SK-N-SH treated with all-trans-retinoic acid at 6 μM for 48 hours (cell line): ENCODE measurements around the gene RALGAPB.

Experiments
- ISL1 ChIP-seq: fragments of 250-450 bp; sonication (Bioruptor Pico); IDR thresholded peaks from 2 replicates; pipeline ENCODE4 v2.1.2; 2022; ENCODE audit warnings: mild to moderate bottlenecking, moderate library complexity
- PATZ1 ChIP-seq: fragments of 250-450 bp; sonication (Bioruptor Pico); IDR thresholded peaks from 2 replicates; pipeline ENCODE4 v1.8.0; 2020; ENCODE audit warnings: mild to moderate bottlenecking, moderate library complexity, borderline replicate concordance
- RARB ChIP-seq: fragments of 250-450 bp; sonication (Bioruptor Pico); IDR thresholded peaks from 2 replicates; pipeline ENCODE4 v1.8.0; 2021; ENCODE audit warnings: mild to moderate bottlenecking, moderate library complexity
- SNAI2 ChIP-seq: fragments of 250-450 bp; sonication (Bioruptor Pico); IDR thresholded peaks from 2 replicates; pipeline ENCODE4 v1.5.0; 2020; ENCODE audit warnings: mild to moderate bottlenecking, moderate library complexity
- ZNF565 ChIP-seq: fragments of 450-650 bp; formaldehyde crosslinking; conservative IDR thresholded peaks from 2 replicates; pipeline ENCODE4 v1.5.0; 2020; ENCODE audit warnings: low read depth, mild to moderate bottlenecking, moderate library complexity
- ZNF8 ChIP-seq: fragments of 450-650 bp; formaldehyde crosslinking; IDR thresholded peaks from 2 replicates; pipeline ENCODE4 v1.5.0; 2020; ENCODE audit warnings: mild to moderate bottlenecking, moderate library complexity
- TF ChIP-seq, protein P1 (sequence below): fragments of 250-450 bp; sonication (Bioruptor Pico); IDR thresholded peaks from 2 replicates; pipeline ENCODE4 v1.5.1; 2020; ENCODE audit warnings: low read depth, mild to moderate bottlenecking, moderate library complexity

The RALGAPB gene

GRCh38 chr20:38626921-38627659 is 154.4 kb downstream of the RALGAPB start (continued):
- TF ChIP-seq ZNF8 (CRISPR knock-in tag) (no peak), ZNF565 (CRISPR knock-in tag) (no peak), SNAI2 (no peak), ISL1 (CRISPR knock-in tag) (no peak), RARB (CRISPR knock-in tag) (no peak), PATZ1 (CRISPR knock-in tag) (no peak)
- TF ChIP-seq, protein P1, sequence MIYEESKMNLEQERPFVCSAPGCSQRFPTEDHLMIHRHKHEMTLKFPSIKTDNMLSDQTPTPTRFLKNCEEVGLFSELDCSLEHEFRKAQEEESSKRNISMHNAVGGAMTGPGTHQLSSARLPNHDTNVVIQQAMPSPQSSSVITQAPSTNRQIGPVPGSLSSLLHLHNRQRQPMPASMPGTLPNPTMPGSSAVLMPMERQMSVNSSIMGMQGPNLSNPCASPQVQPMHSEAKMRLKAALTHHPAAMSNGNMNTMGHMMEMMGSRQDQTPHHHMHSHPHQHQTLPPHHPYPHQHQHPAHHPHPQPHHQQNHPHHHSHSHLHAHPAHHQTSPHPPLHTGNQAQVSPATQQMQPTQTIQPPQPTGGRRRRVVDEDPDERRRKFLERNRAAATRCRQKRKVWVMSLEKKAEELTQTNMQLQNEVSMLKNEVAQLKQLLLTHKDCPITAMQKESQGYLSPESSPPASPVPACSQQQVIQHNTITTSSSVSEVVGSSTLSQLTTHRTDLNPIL (CRISPR knock-in tag): no peak
- TF ChIP-seq, all 23 proteins: peak for 0
